ENCODE measurements around the gene SMURF2. TPM values are rescaled to one million over a fixed set of nuclear protein-coding genes. Genes with fewer than 3 reads are reported as not detected.
A peak's percentile ranks its signal among the peaks of the same experiment; 100 is the strongest.

Gene SMURF2
- total RNA-seq, 1 experiment from 2014 or later, result 127 TPM

DNA sequence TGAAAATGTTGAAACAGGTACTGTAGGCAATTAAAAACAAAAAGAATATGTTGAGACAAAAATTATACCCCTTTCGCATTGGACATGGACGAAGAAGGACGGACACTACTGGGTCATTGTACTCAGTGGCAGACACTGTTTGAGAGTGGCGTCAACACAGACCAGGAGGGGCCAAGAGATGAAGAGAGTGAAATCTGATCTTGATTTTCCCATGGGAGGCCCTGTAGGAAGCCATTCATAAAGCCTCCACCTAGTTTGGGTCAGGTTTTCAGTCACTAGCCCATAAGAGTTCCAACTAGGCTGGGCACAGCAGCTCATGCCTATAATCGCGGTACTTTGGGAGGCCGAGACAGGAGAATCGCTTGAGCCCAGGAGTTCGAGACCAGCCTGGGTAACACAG is 23.6 kb upstream of the SMURF2 start:
- RAD21 ChIA-PET (ENCODE audit: low non-redundant PET in 1 of 2, low total read pairs in 2 of 2, uncharacterized antibody in 2 of 2, unreplicated experiment in 2 of 2), result no interaction called here
- Histone ChIP-seq H3K27ac (ENCODE audit: low read depth, low read length) (peak overlapping the region; percentile 3; the same call in 1 of the 2 replicates), H3K27me3 (ENCODE audit: insufficient read depth, low read length) (no peaks in the 10 kb centered on the region), H3K4me1 (ENCODE audit: control insufficient read depth in 1 of 2, insufficient read depth in 2 of 2, low read length in 2 of 2) (peaks cover 75 to 97% of the 10 kb centered on the region in 2 experiments), H4K20me1 (ENCODE audit: insufficient read depth) (no peaks in the 10 kb centered on the region), H3K9me2 (ENCODE audit: insufficient read depth) (no peaks in the 10 kb centered on the region), H2AFZ (ENCODE audit: low read depth, low read length, poor library complexity, severe bottlenecking) (no peak overlapping the region), H3K4me2 (ENCODE audit: low read length) (peak overlapping the region; percentile 13), H3K9ac (ENCODE audit: low read length) (peak overlapping the region; percentile 23; the same call in 1 of the 2 replicates), H3K36me3 (ENCODE audit: control insufficient read depth in 1 of 2, insufficient read depth in 2 of 2, low read length in 2 of 2) (no peaks in the 10 kb centered on the region), H3K79me2 (ENCODE audit: insufficient read depth, low read length) (no peaks in the 10 kb centered on the region), H3K4me3 (replicated peaks in 1 of 2; ENCODE audit: low read depth in 1 of 2, low read length in 2 of 2) (no peak overlapping the region), H3K9me3 (ENCODE audit: control insufficient read depth in 1 of 2, insufficient read depth in 1 of 2, low read depth in 1 of 2, low read length in 2 of 2) (no peaks in the 10 kb centered on the region)
- BruUV-seq (replicated peaks), result no TSS peak
- ATAC-seq, result no peak
- intact Hi-C loops (cut with micrococcal nuclease), result no loop called here
- POLR2A ChIA-PET, result interaction anchor here (0.6 to 1.4 kb wide), 2 partner anchors 21 to 218 kb away, joined by 3 to 5 read pairs; no protein-coding TSS in a partner anchor
- DNase-seq (ENCODE audit: low read depth, low spot score), result no peak
- TF ChIP-seq, protein P1, sequence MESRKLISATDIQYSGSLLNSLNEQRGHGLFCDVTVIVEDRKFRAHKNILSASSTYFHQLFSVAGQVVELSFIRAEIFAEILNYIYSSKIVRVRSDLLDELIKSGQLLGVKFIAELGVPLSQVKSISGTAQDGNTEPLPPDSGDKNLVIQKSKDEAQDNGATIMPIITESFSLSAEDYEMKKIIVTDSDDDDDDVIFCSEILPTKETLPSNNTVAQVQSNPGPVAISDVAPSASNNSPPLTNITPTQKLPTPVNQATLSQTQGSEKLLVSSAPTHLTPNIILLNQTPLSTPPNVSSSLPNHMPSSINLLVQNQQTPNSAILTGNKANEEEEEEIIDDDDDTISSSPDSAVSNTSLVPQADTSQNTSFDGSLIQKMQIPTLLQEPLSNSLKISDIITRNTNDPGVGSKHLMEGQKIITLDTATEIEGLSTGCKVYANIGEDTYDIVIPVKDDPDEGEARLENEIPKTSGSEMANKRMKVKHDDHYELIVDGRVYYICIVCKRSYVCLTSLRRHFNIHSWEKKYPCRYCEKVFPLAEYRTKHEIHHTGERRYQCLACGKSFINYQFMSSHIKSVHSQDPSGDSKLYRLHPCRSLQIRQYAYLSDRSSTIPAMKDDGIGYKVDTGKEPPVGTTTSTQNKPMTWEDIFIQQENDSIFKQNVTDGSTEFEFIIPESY (IDR thresholded peaks at IDR 0.05; ENCODE audit: extremely low read depth, insufficient replicate concordance, low read length), result no peak
- TF ChIP-seq MAX (IDR thresholded peaks at IDR 0.05) (no peak), ELF1 (IDR thresholded peaks at IDR 0.05; ENCODE audit: borderline replicate concordance, low read depth) (no peak), EGR1 (IDR thresholded peaks at IDR 0.05; ENCODE audit: low read depth) (no peak), SRF (IDR thresholded peaks at IDR 0.05; ENCODE audit: low read depth) (no peak), CBX3 (IDR thresholded peaks at IDR 0.05; ENCODE audit: low read depth) (no peak), EZH2 (IDR thresholded peaks at IDR 0.05) (no peak), YY1 (IDR thresholded peaks at IDR 0.05; ENCODE audit: extremely low read depth, insufficient replicate concordance, low read depth, low read length) (no peak)
- TF ChIP-seq, protein P2, sequence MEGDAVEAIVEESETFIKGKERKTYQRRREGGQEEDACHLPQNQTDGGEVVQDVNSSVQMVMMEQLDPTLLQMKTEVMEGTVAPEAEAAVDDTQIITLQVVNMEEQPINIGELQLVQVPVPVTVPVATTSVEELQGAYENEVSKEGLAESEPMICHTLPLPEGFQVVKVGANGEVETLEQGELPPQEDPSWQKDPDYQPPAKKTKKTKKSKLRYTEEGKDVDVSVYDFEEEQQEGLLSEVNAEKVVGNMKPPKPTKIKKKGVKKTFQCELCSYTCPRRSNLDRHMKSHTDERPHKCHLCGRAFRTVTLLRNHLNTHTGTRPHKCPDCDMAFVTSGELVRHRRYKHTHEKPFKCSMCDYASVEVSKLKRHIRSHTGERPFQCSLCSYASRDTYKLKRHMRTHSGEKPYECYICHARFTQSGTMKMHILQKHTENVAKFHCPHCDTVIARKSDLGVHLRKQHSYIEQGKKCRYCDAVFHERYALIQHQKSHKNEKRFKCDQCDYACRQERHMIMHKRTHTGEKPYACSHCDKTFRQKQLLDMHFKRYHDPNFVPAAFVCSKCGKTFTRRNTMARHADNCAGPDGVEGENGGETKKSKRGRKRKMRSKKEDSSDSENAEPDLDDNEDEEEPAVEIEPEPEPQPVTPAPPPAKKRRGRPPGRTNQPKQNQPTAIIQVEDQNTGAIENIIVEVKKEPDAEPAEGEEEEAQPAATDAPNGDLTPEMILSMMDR (IDR thresholded peaks at IDR 0.05 in 2 of 3, conservative IDR thresholded peaks at IDR 0.05 in 1 of 3; ENCODE audit: borderline replicate concordance in 1 of 3, insufficient read depth in 1 of 3, low read depth in 2 of 3, low read length in 2 of 3), result no peak
- CTCF ChIA-PET, result no interaction called here

Measured in HCT116 (cell line).